CD4-positive, alpha-beta T cell treated with Interleukin-4 for 1 hour (primary cell): ENCODE data around the gene IBTK.
"Not testable (repeated sequence)": the region's sequence is repeated elsewhere in the genome, so short reads cannot be mapped to it uniquely, and the experiment has no call there.

ENCODE experiments used
- DNase-seq, 2 donors: peaks; one replicate each; pipeline ENCODE4 v3.0.0-alpha.2; 2020 to 2022

The IBTK gene, protein sequence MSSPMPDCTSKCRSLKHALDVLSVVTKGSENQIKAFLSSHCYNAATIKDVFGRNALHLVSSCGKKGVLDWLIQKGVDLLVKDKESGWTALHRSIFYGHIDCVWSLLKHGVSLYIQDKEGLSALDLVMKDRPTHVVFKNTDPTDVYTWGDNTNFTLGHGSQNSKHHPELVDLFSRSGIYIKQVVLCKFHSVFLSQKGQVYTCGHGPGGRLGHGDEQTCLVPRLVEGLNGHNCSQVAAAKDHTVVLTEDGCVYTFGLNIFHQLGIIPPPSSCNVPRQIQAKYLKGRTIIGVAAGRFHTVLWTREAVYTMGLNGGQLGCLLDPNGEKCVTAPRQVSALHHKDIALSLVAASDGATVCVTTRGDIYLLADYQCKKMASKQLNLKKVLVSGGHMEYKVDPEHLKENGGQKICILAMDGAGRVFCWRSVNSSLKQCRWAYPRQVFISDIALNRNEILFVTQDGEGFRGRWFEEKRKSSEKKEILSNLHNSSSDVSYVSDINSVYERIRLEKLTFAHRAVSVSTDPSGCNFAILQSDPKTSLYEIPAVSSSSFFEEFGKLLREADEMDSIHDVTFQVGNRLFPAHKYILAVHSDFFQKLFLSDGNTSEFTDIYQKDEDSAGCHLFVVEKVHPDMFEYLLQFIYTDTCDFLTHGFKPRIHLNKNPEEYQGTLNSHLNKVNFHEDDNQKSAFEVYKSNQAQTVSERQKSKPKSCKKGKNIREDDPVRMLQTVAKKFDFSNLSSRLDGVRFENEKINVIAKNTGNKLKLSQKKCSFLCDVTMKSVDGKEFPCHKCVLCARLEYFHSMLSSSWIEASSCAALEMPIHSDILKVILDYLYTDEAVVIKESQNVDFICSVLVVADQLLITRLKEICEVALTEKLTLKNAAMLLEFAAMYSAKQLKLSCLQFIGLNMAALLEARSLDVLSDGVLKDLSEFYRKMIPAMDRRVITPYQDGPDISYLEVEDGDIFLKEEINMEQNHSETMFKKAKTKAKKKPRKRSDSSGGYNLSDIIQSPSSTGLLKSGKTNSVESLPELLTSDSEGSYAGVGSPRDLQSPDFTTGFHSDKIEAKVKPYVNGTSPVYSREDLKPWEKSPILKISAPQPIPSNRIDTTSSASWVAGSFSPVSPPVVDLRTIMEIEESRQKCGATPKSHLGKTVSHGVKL (N-terminal part only)

GRCh38 chr6:82247505-82248272 is at the start of gene IBTK:
TSS of gene IBTK (minus strand) at chr6:82247744. CDS start at chr6:82240486, 7,258 bp downstream.
- peak; percentile 93 to 94 for DNase-seq

DNA sequence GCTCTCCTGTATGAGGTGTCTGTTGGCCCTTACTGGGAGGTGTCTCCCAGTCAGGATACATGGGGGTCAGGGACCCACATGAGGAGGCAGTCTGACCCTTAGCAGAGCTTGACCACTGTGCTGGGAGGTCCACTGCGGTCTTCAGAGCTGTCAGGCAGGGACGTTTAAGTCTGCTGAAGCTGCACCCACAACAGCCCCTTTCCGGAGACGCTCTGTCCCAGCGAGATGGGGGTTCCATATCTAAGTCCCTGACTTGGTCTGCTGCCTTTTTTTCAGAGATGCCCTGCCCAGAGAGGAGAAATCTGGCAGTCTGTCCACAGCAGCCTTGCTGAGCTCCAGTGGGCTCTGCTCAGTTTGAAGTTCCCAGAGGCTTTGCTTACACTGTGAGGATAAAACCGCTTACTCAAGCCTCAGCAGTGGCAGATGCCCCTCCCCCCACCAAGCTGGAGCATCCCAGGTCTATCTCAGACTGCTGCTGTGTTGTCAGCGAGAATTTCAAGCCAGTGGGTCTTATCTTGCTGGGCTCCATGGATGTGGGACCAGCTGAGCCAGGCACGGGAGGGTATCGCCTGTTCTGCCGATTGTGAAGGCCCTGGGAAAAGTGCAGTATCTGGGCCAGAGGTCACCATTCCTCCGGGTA is 36.3 kb upstream of the IBTK start:
- no peak for DNase-seq

DNA sequence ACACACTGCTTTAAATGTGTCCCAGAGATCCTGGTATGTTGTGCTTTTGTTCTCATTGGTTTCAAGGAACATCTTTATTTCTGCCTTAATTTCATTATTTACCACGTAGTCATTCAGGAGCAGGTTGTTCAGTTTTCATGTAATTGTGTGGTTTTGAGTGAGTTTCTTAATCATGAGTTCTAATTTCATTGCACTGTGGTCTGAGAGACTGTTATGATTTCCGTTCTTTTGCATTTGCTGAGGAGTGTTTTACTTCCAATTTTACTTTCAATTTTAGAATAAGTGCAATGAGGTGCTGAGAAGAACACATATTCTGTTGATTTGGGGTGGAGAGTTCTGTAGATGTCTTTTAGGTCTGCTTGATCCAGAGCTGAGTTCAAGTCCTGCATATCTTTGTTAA is 34.0 kb upstream of the IBTK start:
- DNase-seq: peak in 1 of 2 donors; percentile 36

DNA sequence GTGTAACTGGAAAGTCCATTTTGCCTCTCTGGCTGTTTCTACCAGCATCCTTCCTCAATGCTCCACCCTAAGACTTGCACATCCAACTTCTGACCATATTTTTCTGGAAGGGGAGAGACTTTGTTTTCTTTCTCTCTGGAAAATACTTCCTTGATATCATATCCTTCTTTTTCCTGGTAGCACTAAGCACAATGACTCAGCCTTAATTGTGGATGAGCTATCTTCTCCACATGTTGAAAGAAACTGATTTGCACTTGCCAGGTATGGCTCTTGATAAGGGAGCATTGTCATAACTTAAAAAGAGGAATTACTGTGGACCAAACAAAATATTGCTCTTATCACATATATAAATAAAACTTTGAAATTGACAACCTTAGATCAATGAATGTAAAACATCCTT is 30.1 kb upstream of the IBTK start:
- DNase-seq: no peak

- DNase-seq: no peak
Observed at GRCh38 chr6:82275686-82276085, 28.1 kb upstream of the IBTK start.

DNA sequence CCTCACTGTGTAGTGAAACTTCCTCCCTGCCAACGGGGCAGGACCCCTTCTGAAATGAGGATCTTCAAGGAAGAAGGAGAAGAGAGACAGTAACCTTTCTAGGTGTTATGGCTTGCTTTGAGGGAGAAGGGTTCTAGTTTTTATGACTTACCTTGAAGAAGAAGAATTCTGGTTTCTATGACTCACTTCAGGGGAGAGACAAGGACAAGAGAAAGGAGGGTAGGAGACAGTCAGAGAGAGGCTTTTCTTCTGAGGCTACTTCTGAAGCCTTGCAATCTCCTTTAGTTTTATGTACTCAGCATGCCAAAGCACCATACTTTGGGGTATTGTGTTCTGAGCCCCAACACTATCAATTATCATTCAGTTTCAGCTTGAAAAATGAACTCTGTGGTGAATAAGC is 25.8 kb upstream of the IBTK start:
- no peak for DNase-seq

- peak in 1 of 2 donors; percentile 53 for DNase-seq
Observed at GRCh38 chr6:82270881-82271635, 23.5 kb upstream of the IBTK start.

GRCh38 chr6:82268301-82268846 is 20.8 kb upstream of the IBTK start:
- no peak for DNase-seq

DNA sequence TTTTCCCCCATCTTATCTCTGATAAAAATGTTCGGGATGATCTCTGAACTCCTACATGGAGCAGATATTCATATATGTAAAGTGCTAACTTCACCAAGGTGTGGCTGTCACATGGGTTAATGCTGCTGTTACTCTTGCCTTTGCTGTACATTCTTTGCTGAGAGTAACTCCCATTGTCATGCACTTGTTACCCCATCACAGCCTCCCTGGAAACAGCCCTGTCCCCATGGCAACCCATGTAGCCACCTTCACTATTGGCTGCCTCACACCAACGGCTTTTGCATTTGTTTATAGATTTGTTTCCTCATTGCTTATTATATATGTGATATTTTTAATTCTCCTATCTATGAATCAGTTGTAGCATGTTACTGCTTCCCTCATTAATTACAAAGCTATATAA is 17.3 kb upstream of the IBTK start:
- DNase-seq: no peak

GRCh38 chr6:82264321-82264720 is 16.8 kb upstream of the IBTK start:
- DNase-seq: no peak

DNA sequence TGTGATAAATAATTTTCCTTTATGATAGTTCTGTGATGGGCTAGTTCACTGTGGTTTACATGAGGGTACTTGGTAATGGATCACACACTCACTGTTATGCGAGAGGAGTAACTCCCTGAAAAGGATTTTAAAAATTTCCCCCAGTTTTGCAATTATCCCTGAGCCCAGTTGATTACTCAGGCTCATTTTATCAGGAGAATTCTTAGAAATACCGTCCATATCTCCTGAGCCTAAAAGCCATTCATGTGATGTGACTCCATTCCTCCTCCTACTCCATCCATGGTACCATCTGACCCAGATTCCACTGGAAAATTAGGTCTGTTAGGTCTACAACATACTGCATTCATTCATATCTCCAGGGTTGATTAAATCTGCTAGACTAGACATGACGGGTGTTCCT is 16.4 kb upstream of the IBTK start:
- no peak for DNase-seq

- no peak for DNase-seq
Observed at GRCh38 chr6:82260997-82261732, 13.6 kb upstream of the IBTK start.

DNA sequence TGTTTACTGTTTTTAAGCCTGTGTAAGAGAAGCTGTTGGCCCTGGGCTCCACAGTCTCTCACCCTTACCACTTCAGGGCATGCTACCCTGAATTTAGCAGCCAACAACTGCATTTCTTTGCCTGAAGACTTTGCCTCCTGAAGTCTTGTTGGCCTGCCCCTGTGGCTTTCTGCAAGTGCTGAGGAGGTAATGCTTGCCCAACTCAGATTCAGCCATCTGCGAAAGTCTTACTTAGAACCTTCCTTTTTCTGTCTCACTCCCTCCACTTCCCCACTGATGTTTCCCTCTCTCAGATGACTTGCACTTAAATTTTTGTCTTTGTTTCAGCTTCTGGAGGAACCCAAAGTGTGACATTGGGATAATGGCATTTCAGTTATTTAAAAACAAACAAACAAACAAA is 11.8 kb upstream of the IBTK start:
- DNase-seq: no peak

- no peak for DNase-seq
Observed at GRCh38 chr6:82257088-82257774, 9.7 kb upstream of the IBTK start.

- not testable (repeated sequence) for DNase-seq
Observed at GRCh38 chr6:82254722-82255121, 7.2 kb upstream of the IBTK start.

GRCh38 chr6:82251942-82252341 is 4.4 kb upstream of the IBTK start:
- peak in 1 of 2 donors; percentile 48 for DNase-seq

GRCh38 chr6:82249381-82250253 is 2.1 kb upstream of the IBTK start:
- DNase-seq: no peak

DNA sequence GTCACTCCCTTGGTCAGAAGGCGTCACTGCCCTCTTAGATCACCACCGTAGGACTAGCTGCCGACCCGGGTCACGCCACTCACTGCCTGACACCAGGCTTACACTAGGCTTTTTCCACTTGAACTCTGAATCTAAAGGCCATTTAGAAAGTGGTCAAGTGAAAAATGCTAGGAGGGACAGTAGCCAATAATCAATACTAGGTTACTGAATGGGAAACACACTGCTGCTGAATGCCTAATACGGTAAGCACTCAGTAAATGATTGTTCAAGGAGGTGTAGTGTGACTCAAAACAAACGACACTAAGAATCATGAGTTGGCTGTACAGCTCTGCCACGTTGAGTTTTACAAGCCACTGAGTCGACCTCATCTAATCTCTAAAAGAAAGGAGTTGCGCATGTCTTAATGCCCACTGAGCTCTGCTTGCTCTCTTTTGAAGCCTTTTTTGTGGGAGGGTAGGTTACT is 760 bp upstream of the IBTK start:
- DNase-seq: peak in 1 of 2 donors; percentile 20
